Caki2 (cell line): ENCODE data around the gene COPS9. TPM values are rescaled to one million over a fixed set of nuclear protein-coding genes. Genes with fewer than 3 reads are reported as not detected.

Experiments
- DNase-seq: peaks from one replicate; pipeline ENCODE4 v3.0.0-alpha.2; 2015; ENCODE audit warnings: low read depth
- in situ Hi-C: cut with HindIII; loops from 2 replicates; pipeline ENCODE4 v1.10.0; 2016; ENCODE audit warnings: low sequenced_read_pairs, low pct_unique_long_range_greater_than_20kb, mixed read lengths
- total RNA-seq: library from RNA; depleted of rRNA; stranded (reverse); fragments of >200 nt; shearing (Covaris generic); gene quantifications from 2 replicates; pipeline ENCODE4 v1.2.3, GENCODE V29; 2014; ENCODE audit warnings: low replicate concordance; rRNA removed

The COPS9 gene
- total RNA-seq, 1 experiment from 2014 or later = 72.6 TPM

DNA sequence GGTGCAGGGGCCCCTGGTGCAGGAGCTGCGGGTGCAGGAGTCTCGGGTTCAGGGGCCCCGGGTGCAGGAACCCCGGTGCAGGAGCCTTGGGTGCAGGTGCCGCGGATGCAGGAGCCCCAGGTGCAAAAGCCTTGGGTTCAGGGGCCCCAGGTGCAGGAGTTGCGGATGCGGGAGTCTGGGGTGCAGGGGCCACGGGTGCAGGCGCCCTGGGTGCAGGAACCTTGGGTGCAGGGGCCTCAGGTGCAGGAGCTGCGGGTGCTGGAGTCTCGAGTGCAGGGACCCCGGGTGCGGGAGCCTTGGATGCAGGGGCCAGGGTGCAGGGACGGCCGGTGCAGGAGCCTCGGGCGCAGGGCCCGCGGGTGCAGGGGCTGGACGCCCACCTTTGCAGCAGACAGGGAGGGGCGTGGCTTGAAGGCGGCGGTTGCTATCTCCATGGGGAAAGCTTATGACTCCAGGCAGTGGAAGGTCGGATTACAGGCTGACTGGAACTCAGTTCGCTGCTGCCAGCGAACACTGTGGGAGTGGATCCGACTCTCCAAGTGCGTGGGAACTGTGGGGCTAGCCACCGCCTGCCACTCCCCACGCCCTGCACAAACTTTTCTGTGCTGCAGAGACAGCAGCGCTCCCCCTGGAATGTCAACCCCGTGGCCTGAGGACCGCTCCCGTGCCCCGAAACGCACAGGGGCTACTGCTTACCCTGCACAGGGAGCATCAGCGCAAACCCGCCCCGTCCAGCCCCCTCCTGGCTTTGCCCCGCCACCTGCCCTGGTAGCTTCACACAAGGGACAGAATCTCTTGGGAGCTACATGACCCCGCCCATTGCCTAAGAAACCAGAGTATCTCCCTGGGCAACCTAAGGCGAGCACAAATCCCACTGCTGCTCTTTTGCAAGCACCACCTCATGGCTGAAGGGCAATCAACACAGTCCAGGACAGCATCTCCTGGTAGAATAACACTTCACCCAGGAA, 40.3 kb downstream of the COPS9 start:
- in situ Hi-C loops = no loop called here
- DNase-seq = no peak

GRCh38 chr2:240089306-240089705, 46.8 kb downstream of the COPS9 start:
- no peak for DNase-seq
- in situ Hi-C loops = no loop called here

DNA sequence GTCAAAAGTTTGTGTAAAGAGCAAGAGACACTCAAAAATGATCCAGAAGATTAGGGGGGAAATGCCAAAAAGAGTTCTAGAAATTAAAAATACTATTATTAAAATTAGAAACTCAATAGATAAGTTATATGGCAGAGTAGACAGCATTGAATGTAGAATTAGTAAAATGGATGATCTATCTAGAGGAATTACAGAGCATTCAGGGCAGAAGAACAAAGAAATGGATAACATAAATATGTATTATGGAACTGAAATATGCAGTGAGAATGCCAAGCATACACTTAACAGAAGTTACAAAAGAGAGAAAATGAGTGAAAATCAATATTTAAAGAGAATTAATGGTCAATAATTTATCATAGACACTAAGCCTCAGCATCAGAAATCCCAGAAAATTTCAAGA, 49.5 kb downstream of the COPS9 start:
- no peak for DNase-seq
- in situ Hi-C loops = no loop called here

Other genes with a start within 250 kb of the COPS9 start
- 86.5 and 156 TPM in 2 replicates for gene NDUFA10, start 111.0 kb downstream of the COPS9 start, total RNA-seq
- gene OR6B2, start 105.9 kb downstream of the COPS9 start, total RNA-seq = not detected in 2 replicates
- not detected in 2 replicates for gene OR6B3, start 82.8 kb downstream of the COPS9 start, total RNA-seq
- not detected in 2 replicates for gene OTOS, start 4.4 kb upstream of the COPS9 start, total RNA-seq